Spleen (tissue), 7 donors: Measurements from ENCODE around the gene NPHS1.

Experiments
- CTCF ChIP-seq, 11 experiments: fragments of 200-600 bp in 7 of 11; fragments of 450-650 bp in 4 of 11; sonication (generic) in 4 of 11; IDR thresholded peaks in 8 of 11; conservative IDR thresholded peaks in 3 of 11; 1 replicate in 7 of 11; 2 replicates in 4 of 11; pipeline versions ENCODE4 v1.4.0 to v1.8.0; 2016 to 2021; ENCODE audit warnings: antibody characterized with exemption in 11 of 11, inconsistent platforms in 4 of 11, mild to moderate bottlenecking in 1 of 11
- POLR2A ChIP-seq, 3 donors: fragments of 450-650 bp; IDR thresholded peaks; one replicate each; pipeline ENCODE4 v1.5.1; 2017; ENCODE audit warnings: antibody characterized with exemption in 3 of 3, mild to moderate bottlenecking in 1 of 3
- POLR2AphosphoS5 ChIP-seq, 3 donors: sonication (generic); formaldehyde crosslinking; IDR thresholded peaks; one replicate each; pipeline ENCODE4 v1.5.1; 2017; ENCODE audit warnings: antibody characterized with exemption in 3 of 3
- donor health status: DM: no; HTN: no; CAD: no; lungs with moderate emphysema.
- donor health status: DM: no; HTN: no; CAD: no.
- donor health status: DM: no; HTN: no; CAD: no.

- TF ChIP-seq POLR2A (IDR thresholded peaks at IDR 0.05) (no peak), CTCF (IDR thresholded peaks at IDR 0.05 in 8 of 11, conservative IDR thresholded peaks at IDR 0.05 in 3 of 11) (no peak), POLR2AphosphoS5 (IDR thresholded peaks at IDR 0.05) (peak in 1 of 3 donors; percentile 47)
Measured at GRCh38 chr19:35889370-35890112, 37.2 kb upstream of the NPHS1 start.
